GM18870 (cell line): ENCODE results near the gene SLC7A4.

Source experiments
- ATAC-seq: cut with Tn5 transposase; IDR thresholded peaks from one replicate; pipeline ENCODE4 v1.9.1; 2021; ENCODE audit warnings: moderate library complexity; ENCODE audit not compliant: unreplicated experiment

The SLC7A4 gene

GRCh38 chr22:21000207-21000986 is 32.0 kb downstream of the SLC7A4 start:
- ATAC-seq: no peak

DNA sequence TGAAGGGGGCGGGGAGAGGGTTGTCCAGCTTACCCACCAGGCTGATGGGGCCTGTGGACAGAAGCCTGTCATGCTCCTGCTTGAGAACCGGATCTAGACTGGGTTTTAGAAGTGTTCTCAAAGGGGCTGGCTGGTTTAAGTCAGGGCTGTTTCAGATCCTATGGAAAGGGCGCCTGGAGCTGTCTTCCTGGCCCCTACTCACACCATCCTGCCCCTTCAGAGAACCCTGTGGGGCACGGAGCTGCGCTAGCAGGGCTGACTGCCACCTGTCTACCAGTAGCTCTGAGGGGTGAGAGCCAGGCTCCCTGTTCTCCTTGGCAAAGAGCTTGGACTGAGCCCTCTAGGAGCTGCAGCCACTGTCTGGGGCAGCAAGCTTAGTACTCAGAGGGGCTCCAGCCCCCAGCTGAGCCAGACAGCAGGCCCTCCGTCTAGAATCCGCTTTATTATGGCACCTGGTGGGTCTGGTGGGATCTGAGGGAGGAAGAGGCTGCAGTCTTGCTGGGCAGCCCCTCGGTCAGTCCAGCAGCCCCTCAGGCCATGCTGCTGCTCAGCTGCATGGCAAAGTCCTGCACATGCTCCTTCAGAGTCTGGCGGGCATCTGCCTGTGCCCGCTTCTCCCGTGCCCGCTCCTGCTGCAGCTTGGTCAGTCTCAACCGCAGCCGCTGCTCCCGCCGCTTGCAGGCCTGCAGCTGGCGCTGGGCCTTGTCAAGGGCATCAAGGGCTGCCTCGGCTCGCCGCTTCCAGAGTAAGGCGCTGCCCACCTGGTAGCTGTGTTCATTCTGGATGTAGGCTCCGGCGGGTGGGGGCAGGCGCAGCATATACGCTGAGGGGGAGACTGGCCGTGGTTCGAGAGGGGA is 32.8 kb downstream of the SLC7A4 start:
- no peak for ATAC-seq

- ATAC-seq: no peak
Measured at GRCh38 chr22:20998411-20999336, 33.7 kb downstream of the SLC7A4 start.

GRCh38 chr22:20997536-20998257 is 34.7 kb downstream of the SLC7A4 start:
- no peak for ATAC-seq

- ATAC-seq: no peak
Measured at GRCh38 chr22:20996598-20997535, 35.5 kb downstream of the SLC7A4 start.

- ATAC-seq: no peak
Measured at GRCh38 chr22:20996031-20996410, 36.3 kb downstream of the SLC7A4 start.

GRCh38 chr22:20995329-20996030 is 36.9 kb downstream of the SLC7A4 start:
- ATAC-seq: no peak

- ATAC-seq: no peak
Measured at GRCh38 chr22:20994902-20995241, 37.5 kb downstream of the SLC7A4 start.

- no peak for ATAC-seq
Measured at GRCh38 chr22:20994128-20994901, 38.0 kb downstream of the SLC7A4 start.

DNA sequence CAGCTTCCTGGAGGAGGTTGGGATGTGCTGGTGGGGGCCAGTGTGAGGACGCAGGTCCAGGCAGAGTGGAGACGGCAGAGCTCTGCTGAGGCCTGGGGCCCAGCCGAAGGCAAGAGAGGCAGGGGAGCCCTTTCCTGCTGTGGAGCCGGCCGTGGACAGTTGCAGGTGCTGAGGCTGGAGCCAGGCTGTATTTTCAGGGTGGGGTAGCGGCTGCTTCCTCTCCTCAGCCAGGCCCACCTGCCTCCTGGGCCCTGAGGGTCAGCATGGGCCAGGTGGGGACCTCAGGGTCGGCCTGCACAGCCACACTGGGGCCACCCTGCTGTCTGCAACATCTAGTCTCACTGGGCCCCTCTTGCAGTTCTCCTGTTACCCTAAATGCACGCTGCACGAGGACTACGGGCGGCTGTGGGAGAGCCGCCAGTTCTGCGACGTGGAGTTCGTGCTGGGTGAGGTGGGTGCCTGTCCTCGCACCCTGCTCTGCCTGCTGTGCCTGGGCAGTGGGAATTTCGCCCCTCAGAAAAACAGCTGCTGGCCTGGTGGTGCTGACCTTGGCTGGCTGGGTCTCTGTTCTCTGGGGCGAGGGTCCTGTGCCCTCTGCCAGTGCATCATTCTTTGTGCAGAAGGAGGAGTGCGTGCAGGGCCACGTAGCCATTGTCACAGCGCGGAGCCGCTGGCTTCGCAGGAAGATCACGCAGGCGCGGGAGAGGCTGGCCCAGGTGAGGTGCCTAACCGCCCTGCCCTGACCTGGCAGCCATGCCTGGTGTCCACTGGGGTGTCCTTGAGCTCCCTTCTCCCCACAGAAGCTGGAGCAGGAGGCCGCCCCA is 38.8 kb downstream of the SLC7A4 start:
- ATAC-seq: no peak

DNA sequence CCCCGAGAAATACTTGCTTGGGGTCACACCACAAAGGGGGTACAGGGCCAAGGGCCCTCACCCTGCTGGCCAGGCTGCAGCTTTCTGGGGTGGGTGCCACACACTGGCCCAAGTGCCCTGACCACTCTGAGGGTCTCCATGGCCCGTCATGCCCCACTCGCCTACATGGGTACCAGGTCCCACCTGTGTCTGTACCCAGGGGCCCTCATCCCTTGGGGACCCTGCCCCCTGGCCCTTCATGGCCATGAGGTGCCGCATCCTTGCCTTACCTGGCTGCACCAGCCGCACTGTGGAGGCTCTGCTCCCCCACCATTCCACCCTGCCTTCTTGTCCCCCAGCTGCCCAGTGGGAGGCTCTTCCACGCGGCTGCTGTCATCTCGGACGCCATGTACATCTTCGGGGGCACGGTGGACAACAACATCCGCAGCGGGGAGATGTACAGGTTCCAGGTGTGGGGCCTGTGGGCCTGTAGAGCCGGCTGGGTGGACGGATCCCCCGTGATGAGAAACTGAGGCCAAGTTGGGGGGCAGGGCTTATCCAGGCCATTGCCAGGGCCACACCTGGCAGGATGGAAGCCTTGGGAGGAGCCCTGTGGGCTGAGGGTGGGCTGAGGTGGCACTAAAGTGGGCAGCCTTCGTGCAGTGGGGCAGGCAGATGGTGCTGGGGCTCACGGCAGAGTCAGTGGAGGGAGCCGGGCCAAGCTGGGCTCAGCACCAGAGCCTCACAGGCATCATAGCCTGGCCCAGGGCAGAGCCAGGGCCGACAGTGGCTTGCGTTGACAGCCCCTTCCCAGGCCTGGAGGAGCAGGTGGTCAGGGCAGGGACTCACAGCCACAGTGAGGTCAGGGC is 39.7 kb downstream of the SLC7A4 start:
- ATAC-seq: no peak

DNA sequence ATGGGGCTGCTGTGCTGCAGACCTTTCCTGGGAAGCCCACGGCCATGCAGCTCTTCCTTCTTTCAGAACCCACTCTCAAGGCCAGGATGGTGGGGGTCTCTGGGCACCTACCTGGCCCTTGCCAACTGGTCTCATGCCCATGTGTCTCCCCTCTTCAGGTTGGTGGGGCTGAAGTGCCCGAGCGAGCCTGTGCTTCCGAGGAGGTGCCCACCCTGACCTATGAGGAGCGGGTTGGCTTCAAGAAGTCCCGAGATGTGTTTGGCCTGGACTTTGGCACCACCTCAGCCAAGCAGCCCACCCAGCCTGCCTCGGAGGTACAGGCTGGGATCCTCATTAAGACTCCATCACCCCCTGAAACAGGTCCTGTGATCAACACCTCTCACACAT is 40.3 kb downstream of the SLC7A4 start:
- no peak for ATAC-seq

GRCh38 chr22:20991252-20992055 is 40.9 kb downstream of the SLC7A4 start:
- no peak for ATAC-seq

- ATAC-seq: no peak
Measured at GRCh38 chr22:20990184-20991180, 41.9 kb downstream of the SLC7A4 start.
